DND-41 (cell line): ENCODE measurements around the gene CSNK1A1.

Source experiments
- EZH2 ChIP-seq: IDR thresholded peaks from 3 replicates; pipeline ENCODE4 v1.6.1; 2012; ENCODE audit warnings: borderline replicate concordance, low read depth, mild to moderate bottlenecking, moderate library complexity, low read length, inconsistent platforms; ENCODE audit not compliant: severe bottlenecking
- TF ChIP-seq, protein P1 (sequence below): IDR thresholded peaks from 2 replicates; pipeline ENCODE4 v1.5.1; 2012; ENCODE audit warnings: borderline replicate concordance, low read length, moderate library complexity, mild to moderate bottlenecking; ENCODE audit not compliant: poor library complexity, severe bottlenecking; ENCODE audit errors: extremely low read depth

DNA sequence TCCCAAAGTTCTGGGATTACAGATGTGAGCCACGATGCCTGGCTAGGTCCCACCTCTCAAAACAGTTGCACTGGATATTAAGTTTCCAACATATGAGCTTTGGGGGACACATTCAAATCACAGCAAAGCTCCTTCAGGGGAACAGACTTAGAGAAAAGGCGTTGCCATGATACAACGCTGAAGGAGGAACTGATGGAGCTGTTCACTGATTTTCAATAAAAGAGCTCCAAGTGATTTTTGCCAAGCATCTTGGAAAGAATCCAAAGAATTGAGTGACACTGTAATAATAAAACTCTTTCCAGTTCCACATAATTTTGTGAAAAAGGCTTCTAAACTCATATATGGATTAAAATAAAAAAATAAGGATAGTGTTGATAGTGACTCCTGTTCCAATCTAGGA lies 72.5 kb downstream of the CSNK1A1 start:
- TF ChIP-seq, protein P1, sequence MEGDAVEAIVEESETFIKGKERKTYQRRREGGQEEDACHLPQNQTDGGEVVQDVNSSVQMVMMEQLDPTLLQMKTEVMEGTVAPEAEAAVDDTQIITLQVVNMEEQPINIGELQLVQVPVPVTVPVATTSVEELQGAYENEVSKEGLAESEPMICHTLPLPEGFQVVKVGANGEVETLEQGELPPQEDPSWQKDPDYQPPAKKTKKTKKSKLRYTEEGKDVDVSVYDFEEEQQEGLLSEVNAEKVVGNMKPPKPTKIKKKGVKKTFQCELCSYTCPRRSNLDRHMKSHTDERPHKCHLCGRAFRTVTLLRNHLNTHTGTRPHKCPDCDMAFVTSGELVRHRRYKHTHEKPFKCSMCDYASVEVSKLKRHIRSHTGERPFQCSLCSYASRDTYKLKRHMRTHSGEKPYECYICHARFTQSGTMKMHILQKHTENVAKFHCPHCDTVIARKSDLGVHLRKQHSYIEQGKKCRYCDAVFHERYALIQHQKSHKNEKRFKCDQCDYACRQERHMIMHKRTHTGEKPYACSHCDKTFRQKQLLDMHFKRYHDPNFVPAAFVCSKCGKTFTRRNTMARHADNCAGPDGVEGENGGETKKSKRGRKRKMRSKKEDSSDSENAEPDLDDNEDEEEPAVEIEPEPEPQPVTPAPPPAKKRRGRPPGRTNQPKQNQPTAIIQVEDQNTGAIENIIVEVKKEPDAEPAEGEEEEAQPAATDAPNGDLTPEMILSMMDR = no peak
- TF ChIP-seq EZH2 = no peak
